ENCODE data around the gene PDE4D. TPM values are rescaled to one million over a fixed set of nuclear protein-coding genes. Genes with fewer than 3 reads are reported as not detected.

PDE4D gene
- total and polyA plus RNA-seq, 2 of the 4 experiments (the other 2 are of a cell fraction): 1.4 to 7.9 TPM

GRCh38 chr5:59503220-59503619 is 390.3 kb downstream of the PDE4D start:
- Histone ChIP-seq H3K4me3 (ENCODE audit: insufficient read depth, low read depth, low read length) (no peak overlapping the region), H4K5ac (ENCODE audit: low read depth, low read length) (no peak overlapping the region), H2BK20ac (ENCODE audit: low read depth, low read length) (no peak overlapping the region), H3K36me3 (ENCODE audit: control insufficient read depth, insufficient read depth, low read length) (no peaks in the 10 kb centered on the region), H3K4ac (ENCODE audit: low read depth, low read length) (no peak overlapping the region), H2BK15ac (ENCODE audit: low read depth, low read length) (no peak overlapping the region), H3K27ac (ENCODE audit: insufficient read depth, low read length) (no peak overlapping the region), H3K27me3 (ENCODE audit: control insufficient read depth, insufficient read depth, low read length) (no peaks in the 10 kb centered on the region), H3K56ac (ENCODE audit: extremely low read depth, insufficient read depth, low read length) (no peak overlapping the region), H3K9me3 (ENCODE audit: control insufficient read depth, insufficient read depth, low read length) (no peaks in the 10 kb centered on the region), H2BK120ac (ENCODE audit: low read depth, low read length) (no peak overlapping the region), H2BK5ac (ENCODE audit: low read depth, low read length, poor library complexity, severe bottlenecking) (no peak overlapping the region), H2AK5ac (ENCODE audit: low read depth, low read length) (no peak overlapping the region), H3K18ac (ENCODE audit: low read depth, low read length) (no peak overlapping the region), H3K4me1 (ENCODE audit: control insufficient read depth, insufficient read depth, low read length) (no peaks in the 10 kb centered on the region), H4K8ac (ENCODE audit: low read depth in 2 of 2, low read length in 2 of 2) (no peak overlapping the region), H3K14ac (replicated peaks; ENCODE audit: low read depth, low read length) (no peak overlapping the region), H4K20me1 (ENCODE audit: insufficient read depth, low read length) (no peaks in the 10 kb centered on the region), H3K4me2 (ENCODE audit: low read depth, low read length) (no peak overlapping the region), H3K9ac (ENCODE audit: low read depth, low read length) (no peak overlapping the region), H2AK9ac (replicated peaks; ENCODE audit: low read depth, low read length, poor library complexity) (no peak overlapping the region), H2AFZ (replicated peaks; ENCODE audit: low read length, poor library complexity) (no peak overlapping the region), H3K79me1 (ENCODE audit: low read depth in 1 of 2, low read length in 2 of 2) (no peaks in the 10 kb centered on the region), H4K91ac (ENCODE audit: insufficient read depth, low read depth, low read length) (no peak overlapping the region), H3K9me1 (ENCODE audit: insufficient read depth, low read length) (no peaks in the 10 kb centered on the region), H3K23ac (ENCODE audit: low read depth, low read length) (no peak overlapping the region)
- intact Hi-C loops (cut with micrococcal nuclease) (no loop called here), in situ Hi-C loops (cut with MboI; ENCODE audit: low sequenced_read_pairs) (loop anchor here (25.0 kb wide), 2 partner anchors 159 to 284 kb away; no protein-coding TSS in a partner anchor), dilution Hi-C loops (cut with HindIII; ENCODE audit: low sequenced_read_pairs, unreplicated experiment) (no loop called here)
- ChIA-PET CTCF (no interaction called here), POLR2A (ENCODE audit: unreplicated experiment) (no interaction called here)
- DNase-seq (no peak), ATAC-seq (ENCODE audit: low read depth) (no peak)
- WGBS, 2 experiments (ENCODE audit: extremely low coverage in 2 of 2, insufficient read length in 1 of 2): no CpG with 5 or more reads among the region's 1 CpG
- TF ChIP-seq NFE2L2 (IDR thresholded peaks at IDR 0.05; ENCODE audit: low read depth, low read length): no peak
- no TSS peak for BruUV-seq (replicated peaks)

Data from IMR-90 (cell line).